Measurements from ENCODE around the gene TRPM4.

Gene TRPM4

GRCh38 chr19:49231804-49232203 is 74.2 kb downstream of the TRPM4 start:
- DNase-seq (ENCODE audit: low read depth) = no peak

- no peak for DNase-seq (ENCODE audit: low read depth)
Observed at GRCh38 chr19:49233163-49233562, 75.6 kb downstream of the TRPM4 start.

- no peak for DNase-seq (ENCODE audit: low read depth)
Observed at GRCh38 chr19:49241769-49242168, 84.2 kb downstream of the TRPM4 start.

GRCh38 chr19:49243129-49243528 is 85.5 kb downstream of the TRPM4 start:
- DNase-seq (ENCODE audit: low read depth) = no peak

- DNase-seq (ENCODE audit: low read depth) = no peak
Observed at GRCh38 chr19:49243726-49244125, 86.1 kb downstream of the TRPM4 start.

GRCh38 chr19:49244256-49244655 is 86.7 kb downstream of the TRPM4 start:
- DNase-seq (ENCODE audit: low read depth) = no peak

GRCh38 chr19:49247676-49248075 is 90.1 kb downstream of the TRPM4 start:
- no peak for DNase-seq (ENCODE audit: low read depth)

GRCh38 chr19:49249933-49250332 is 92.3 kb downstream of the TRPM4 start:
- DNase-seq (ENCODE audit: low read depth) = no peak

- DNase-seq (ENCODE audit: low read depth) = no peak
Observed at GRCh38 chr19:49255674-49256073, 98.1 kb downstream of the TRPM4 start.

- no peak for DNase-seq (ENCODE audit: low read depth)
Observed at GRCh38 chr19:49256691-49257090, 99.1 kb downstream of the TRPM4 start.
